ENCODE data around the gene CCDC24.

DNA sequence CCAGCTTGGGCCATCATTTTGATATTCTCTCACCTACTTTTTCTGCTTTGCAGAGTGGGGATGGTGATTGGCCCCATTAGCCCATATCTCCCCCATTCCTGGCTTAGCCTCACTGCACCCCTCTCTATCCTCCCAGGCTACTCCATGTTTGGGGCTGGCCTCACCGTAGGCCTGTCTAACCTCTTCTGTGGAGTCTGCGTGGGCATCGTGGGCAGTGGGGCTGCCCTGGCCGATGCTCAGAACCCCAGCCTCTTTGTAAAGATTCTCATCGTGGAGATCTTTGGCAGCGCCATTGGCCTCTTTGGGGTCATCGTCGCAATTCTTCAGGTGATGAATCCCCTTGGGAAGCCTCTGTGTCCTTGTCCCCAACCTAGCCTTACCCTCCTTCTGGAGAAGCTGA, 14.5 kb upstream of the CCDC24 start:
- TF ChIP-seq POLR2A (IDR thresholded peaks at IDR 0.05) (no peak), POLR2AphosphoS5 (IDR thresholded peaks at IDR 0.05; ENCODE audit: insufficient read depth in 1 of 2, low read depth in 1 of 2) (no peak)
- TF ChIP-seq, protein P1, sequence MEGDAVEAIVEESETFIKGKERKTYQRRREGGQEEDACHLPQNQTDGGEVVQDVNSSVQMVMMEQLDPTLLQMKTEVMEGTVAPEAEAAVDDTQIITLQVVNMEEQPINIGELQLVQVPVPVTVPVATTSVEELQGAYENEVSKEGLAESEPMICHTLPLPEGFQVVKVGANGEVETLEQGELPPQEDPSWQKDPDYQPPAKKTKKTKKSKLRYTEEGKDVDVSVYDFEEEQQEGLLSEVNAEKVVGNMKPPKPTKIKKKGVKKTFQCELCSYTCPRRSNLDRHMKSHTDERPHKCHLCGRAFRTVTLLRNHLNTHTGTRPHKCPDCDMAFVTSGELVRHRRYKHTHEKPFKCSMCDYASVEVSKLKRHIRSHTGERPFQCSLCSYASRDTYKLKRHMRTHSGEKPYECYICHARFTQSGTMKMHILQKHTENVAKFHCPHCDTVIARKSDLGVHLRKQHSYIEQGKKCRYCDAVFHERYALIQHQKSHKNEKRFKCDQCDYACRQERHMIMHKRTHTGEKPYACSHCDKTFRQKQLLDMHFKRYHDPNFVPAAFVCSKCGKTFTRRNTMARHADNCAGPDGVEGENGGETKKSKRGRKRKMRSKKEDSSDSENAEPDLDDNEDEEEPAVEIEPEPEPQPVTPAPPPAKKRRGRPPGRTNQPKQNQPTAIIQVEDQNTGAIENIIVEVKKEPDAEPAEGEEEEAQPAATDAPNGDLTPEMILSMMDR (IDR thresholded peaks at IDR 0.05): no peak
